K562 treated with DMSO at 1 percent for 12 hours (cell line): ENCODE measurements around the gene TRANK1. TPM values are rescaled to one million over a fixed set of nuclear protein-coding genes. Genes with fewer than 3 reads are reported as not detected.

ENCODE experiments used
- total RNA-seq: library from RNA; unstranded; fragments of 300-600 nt; gene quantifications from 2 replicates; pipeline ENCODE4 v1.2.3, GENCODE V29; 2022; ENCODE audit not compliant: insufficient read depth

Gene TRANK1
- total RNA-seq, result 1.5 and 16.3 TPM in 2 replicates

DNA sequence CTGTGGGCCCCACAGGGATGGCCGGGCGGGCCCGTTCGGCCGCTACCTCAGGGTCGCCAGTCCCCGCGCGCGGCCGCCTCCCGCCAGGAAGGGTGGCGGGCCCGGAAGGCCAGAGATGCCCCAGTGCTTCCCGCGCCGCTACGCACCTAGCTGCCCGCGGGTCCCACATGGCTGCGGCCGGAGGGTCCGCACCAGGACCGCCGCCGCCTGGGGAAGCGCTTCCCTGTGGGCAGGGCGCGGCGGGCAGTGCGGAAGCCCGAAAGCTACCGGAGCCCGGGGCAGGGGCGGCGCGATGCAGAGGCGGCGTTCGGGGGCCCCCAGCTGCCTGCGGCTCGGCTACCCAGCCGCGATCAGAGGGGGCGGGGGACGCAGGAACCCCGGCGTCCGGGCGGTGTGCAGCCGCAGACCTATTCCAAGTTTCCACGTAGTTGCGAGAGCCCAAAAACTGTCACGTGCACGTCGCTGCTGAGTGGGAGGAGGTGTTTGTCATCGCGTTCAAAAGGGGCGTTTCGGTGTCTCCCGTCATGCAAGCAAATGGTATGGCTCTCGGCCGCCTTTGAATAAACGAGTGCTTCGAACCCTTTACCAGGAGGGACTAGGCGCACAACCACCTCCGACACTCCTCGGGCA is at the start of gene TRANK1:
TRANK1 (minus strand) TSS at position 414 of the 630 bp plus-strand sequence; CDS start at position 169, 245 bp downstream.

GRCh38 chr3:36993326-36994283 is 48.8 kb upstream of the TRANK1 start, which contains the start of gene MLH1:
Gene MLH1, plus strand, starts transcription at chr3:36993518. Its CDS starts 30 bp downstream, at chr3:36993548.

DNA sequence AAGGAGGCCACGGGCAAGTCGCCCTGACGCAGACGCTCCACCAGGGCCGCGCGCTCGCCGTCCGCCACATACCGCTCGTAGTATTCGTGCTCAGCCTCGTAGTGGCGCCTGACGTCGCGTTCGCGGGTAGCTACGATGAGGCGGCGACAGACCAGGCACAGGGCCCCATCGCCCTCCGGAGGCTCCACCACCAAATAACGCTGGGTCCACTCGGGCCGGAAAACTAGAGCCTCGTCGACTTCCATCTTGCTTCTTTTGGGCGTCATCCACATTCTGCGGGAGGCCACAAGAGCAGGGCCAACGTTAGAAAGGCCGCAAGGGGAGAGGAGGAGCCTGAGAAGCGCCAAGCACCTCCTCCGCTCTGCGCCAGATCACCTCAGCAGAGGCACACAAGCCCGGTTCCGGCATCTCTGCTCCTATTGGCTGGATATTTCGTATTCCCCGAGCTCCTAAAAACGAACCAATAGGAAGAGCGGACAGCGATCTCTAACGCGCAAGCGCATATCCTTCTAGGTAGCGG is 48.0 kb upstream of the TRANK1 start, which contains the start of gene EPM2AIP1:
EPM2AIP1 (minus strand) TSS at position 326 of the 520 bp plus-strand sequence; CDS start at position 272, 54 bp downstream.

Other genes with a start within 250 kb of the TRANK1 start
- gene DCLK3, start 180.5 kb downstream of the TRANK1 start, total RNA-seq, result not detected in 2 replicates
- gene EPM2AIP1, start 48.1 kb upstream of the TRANK1 start, total RNA-seq, result 6.0 and 16.3 TPM in 2 replicates
- gene MLH1, start 48.5 kb upstream of the TRANK1 start, total RNA-seq, result 47.4 and 52.1 TPM in 2 replicates
- 28.6 and 43.9 TPM in 2 replicates for gene LRRFIP2, start 229.5 kb upstream of the TRANK1 start, total RNA-seq